LNCaP clone FGC (cell line): ENCODE measurements around the gene MYO18B.
"Not testable (repeated sequence)": the region's sequence is repeated elsewhere in the genome, so short reads cannot be mapped to it uniquely, and the experiment has no call there.

ENCODE experiments used
- DNase-seq: peaks from one replicate; pipeline ENCODE4 v3.0.0-alpha.2; 2011; ENCODE audit warnings: low read depth
- H3K4me3 ChIP-seq: 2 replicates; pipeline ENCODE4 v1.5.1; 2011; ENCODE audit warnings: mild to moderate bottlenecking, low read depth, low read length, control low read depth
- CTCF ChIP-seq: IDR thresholded peaks from 2 replicates; pipeline ENCODE4 v1.5.1; 2012; ENCODE audit warnings: mild to moderate bottlenecking; ENCODE audit not compliant: control insufficient read depth, insufficient read depth; ENCODE audit errors: extremely low read depth

Gene MYO18B

DNA sequence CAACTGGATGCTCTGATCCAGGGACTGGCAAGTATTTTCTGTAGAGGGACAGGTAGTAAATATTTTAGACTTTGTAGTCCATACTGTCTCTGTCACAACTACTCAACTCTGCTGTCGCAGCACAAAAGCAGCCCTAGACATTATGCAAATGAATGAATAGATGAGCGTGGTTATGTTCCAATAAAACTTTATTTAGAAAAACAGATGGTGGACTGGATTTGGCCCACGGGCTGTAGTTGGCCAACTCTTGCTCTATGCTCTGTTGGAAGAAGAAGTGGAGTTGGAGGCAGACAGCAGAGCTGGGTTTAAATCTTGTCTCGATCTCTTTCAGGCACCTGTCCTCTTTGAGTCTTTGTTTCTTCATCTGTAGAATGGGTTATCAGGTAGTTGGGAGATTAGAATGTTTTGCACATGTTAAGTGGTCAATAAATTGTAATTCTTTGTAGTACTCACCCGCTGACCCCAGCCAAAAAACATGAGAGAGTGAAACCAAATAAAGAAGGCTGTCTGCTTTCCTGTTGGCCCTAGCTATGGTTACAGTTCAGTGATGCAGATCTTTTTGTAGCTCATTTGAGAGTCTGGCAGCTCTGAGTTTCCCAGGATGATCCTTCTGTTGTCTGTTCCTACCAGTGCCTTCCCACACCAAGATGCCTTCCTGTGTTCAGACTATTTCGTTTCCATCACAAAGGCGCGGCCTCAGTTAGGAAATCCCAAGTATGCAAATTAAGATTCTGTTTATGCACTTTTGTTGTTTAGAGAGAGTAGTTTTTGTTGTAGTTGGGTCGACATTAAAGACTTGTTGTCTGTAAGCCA, 229.2 kb downstream of the MYO18B start:
- no peak for DNase-seq
- TF ChIP-seq CTCF = no peak
- H3K4me3 ChIP-seq = no peak overlapping the region

- no peak overlapping the region for H3K4me3 ChIP-seq
- no peak for DNase-seq
- TF ChIP-seq CTCF = no peak
Measured at GRCh38 chr22:25972397-25972796, 230.4 kb downstream of the MYO18B start.

- H3K4me3 ChIP-seq = no peak overlapping the region
- no peak for DNase-seq
- no peak for TF ChIP-seq CTCF
Measured at GRCh38 chr22:25976356-25976755, 234.4 kb downstream of the MYO18B start.

GRCh38 chr22:25979968-25980367, 238.0 kb downstream of the MYO18B start:
- DNase-seq = no peak
- H3K4me3 ChIP-seq = no peak overlapping the region
- no peak for TF ChIP-seq CTCF

DNA sequence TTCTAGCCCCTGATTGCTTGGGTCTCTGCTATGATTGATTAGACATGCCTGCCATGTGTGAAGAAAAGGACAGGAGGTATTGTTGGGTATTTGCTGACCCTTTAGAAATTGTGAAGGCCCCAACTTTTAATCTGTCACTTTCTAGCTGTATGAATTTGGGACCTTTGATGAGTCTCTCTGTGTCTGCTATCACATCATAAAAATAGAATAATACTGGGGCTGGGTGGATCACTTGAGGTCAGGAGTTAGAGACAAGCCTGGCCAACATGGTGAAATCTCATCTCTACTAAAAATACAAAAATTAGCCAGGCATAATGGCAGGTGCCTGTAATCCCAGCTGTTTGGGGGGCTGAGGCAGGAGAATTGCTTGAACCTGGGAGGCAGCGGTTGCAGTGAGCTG, 242.9 kb downstream of the MYO18B start:
- DNase-seq, H3K4me3 ChIP-seq: not testable (repeated sequence)

DNA sequence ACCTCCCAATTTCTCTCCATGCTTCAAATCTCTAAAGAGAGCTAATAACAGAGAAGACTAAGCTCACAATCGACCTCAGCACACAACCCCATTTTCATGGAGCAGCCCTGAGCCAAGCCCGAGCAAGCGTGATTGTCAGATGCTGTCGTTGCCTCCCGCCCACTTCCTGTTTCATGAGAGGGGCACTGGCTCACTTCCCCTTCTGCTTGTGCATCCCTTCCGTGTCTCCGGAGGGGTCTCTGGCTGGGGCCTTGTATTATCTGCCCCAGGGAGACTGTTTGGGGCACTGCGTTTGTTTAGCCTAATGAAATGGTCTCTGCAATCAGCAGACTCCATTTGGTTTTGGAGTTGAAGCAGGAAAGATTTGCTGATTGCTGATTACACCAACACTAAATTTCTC, 246.0 kb downstream of the MYO18B start:
- DNase-seq = no peak
- no peak overlapping the region for H3K4me3 ChIP-seq
- TF ChIP-seq CTCF = no peak

GRCh38 chr22:25990940-25991339, 249.0 kb downstream of the MYO18B start:
- DNase-seq = no peak
- no peak for TF ChIP-seq CTCF
- no peak overlapping the region for H3K4me3 ChIP-seq
